Esophagus squamous epithelium (tissue), 5 donors: ENCODE data around the gene RPEL1. TPM values are rescaled to one million over a fixed set of nuclear protein-coding genes. Genes with fewer than 3 reads are reported as not detected.

ENCODE experiments used
- DNase-seq: peaks from one replicate; lab custom pipeline; 2025; lab: John Stamatoyannopoulos, UW
- H3K27ac ChIP-seq, 4 donors: fragments of 200-600 bp; sonication (generic); one replicate each; pipeline ENCODE4 v1.5.1; 2016 to 2019; ENCODE audit warnings: mild to moderate bottlenecking in 1 of 4
- H3K27me3 ChIP-seq, 4 donors: fragments of 200-600 bp; sonication (generic); 1 replicate in 3 of 4; 2 replicates in 1 of 4; pipeline versions ENCODE4 v1.5.1 to v1.6.0; 2017 to 2021; ENCODE audit warnings: antibody characterized with exemption in 1 of 4
- H3K36me3 ChIP-seq, 3 donors: fragments of 200-600 bp; sonication (generic); one replicate each; pipeline ENCODE4 v1.5.1; 2016 to 2019
- H3K4me1 ChIP-seq, 3 donors: fragments of 200-600 bp; sonication (generic); one replicate each; pipeline ENCODE4 v1.5.1; 2017 to 2019
- H3K4me3 ChIP-seq, 4 donors: fragments of 200-600 bp; sonication (generic); 1 replicate in 3 of 4; 2 replicates in 1 of 4; pipeline ENCODE4 v1.5.1; 2016 to 2019; ENCODE audit warnings: mild to moderate bottlenecking in 2 of 4, moderate library complexity in 1 of 4
- H3K9me3 ChIP-seq, 3 donors: fragments of 200-600 bp; sonication (generic); one replicate each; pipeline ENCODE4 v1.5.1; 2016 to 2019
- CTCF ChIP-seq, 6 experiments: fragments of 450-650 bp in 4 of 6; fragments of 200-600 bp in 2 of 6; sonication (generic) in 2 of 6; IDR thresholded peaks; one replicate each; pipeline ENCODE4 v1.5.1; 2016 to 2019; ENCODE audit warnings: antibody characterized with exemption in 6 of 6, mild to moderate bottlenecking in 4 of 6, moderate library complexity in 4 of 6
- POLR2A ChIP-seq, 4 donors: fragments of 450-650 bp; IDR thresholded peaks; one replicate each; pipeline ENCODE4 v1.6.1; 2017; ENCODE audit warnings: antibody characterized with exemption in 4 of 4, mild to moderate bottlenecking in 4 of 4, moderate library complexity in 3 of 4
- WGBS, 2 donors: methylation state at CpG; one replicate each; pipeline ENCODE4 v1.1.5; 2018; 5-methylcytosine and 5-hydroxymethylcytosine counted together
- intact Hi-C: fragments of 100-400 bp; cut with DNase I; formaldehyde crosslinking; loops from one replicate; pipeline ENCODE4 v1.15.0; 2022
- total RNA-seq, 4 donors: library from RNA; depleted of rRNA; stranded (reverse); fragments of >200 nt; gene quantifications; one replicate each; pipeline ENCODE4 v1.1.0, GENCODE V29; 2016
- donor health status: DM: yes; HTN: yes; CAD: no.

RPEL1 gene
- total RNA-seq, 4 donors from 2014 or later = not detected

DNA sequence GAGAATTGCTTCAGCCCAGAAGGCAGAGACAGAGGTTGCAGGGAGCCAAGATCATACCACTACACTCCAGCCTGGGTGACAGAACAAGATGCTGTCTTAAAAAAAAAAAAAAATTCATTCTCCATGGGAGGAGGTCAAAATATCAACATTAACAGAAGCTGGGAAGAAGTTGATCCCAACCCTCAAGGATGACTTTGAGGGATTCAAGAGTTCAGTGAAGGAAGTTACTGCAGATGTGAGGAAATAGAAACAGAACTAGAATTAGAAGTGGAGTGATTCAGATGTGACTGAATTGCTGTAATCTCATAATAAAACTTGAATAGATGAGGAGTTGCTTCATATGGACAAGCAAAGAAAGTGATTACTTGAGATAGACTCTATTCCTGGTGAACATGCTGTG lies 19.7 kb upstream of the RPEL1 start:
- intact Hi-C loops = no loop called here

DNA sequence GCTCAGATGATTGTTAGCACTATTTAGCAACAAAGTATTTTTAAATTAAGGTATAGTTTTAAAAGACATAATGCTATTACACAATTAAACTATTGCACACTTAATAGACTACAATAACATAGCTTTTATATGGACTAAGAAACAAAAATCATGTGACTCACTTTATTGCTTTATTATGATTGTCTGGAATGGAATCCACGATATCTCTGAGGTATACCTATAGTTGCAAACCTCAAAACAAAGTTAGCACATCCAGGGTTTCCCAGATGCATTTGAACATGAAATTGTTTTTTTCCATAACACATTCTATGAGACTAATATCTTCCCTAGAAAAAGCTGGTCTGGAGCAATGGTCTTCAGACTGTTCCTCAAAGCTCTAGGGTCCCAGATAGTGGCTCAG lies 18.3 kb upstream of the RPEL1 start:
- H3K36me3 ChIP-seq = no peaks in the 10 kb centered on the region
- intact Hi-C loops = no loop called here
- TF ChIP-seq CTCF (IDR thresholded peaks at IDR 0.05) = no peak
- no peak for TF ChIP-seq POLR2A (IDR thresholded peaks at IDR 0.05)
- H3K27me3 ChIP-seq = no peaks in the 10 kb centered on the region
- H3K4me3 ChIP-seq = no peak overlapping the region
- H3K27ac ChIP-seq = peak overlapping the region; percentile 49 to 80 (median 78)
- H3K9me3 ChIP-seq = peaks cover 0 to 21% (median 20%) of the 10 kb centered on the region in 3 donors
- peaks cover 7 to 61% (median 26%) of the 10 kb centered on the region in 3 donors for H3K4me1 ChIP-seq
- WGBS, 2 donors = 55 to 70% methylated on average over 1 of the region's 1 CpG
- no peak for DNase-seq

More for the DNA sequence above, 19.7 kb upstream of the RPEL1 start:
- no peaks in the 10 kb centered on the region for H3K36me3 ChIP-seq
- no peaks in the 10 kb centered on the region for H3K27me3 ChIP-seq
- peaks cover 7 to 48% (median 26%) of the 10 kb centered on the region in 3 donors for H3K4me1 ChIP-seq
- peaks cover 0 to 21% (median 20%) of the 10 kb centered on the region in 3 donors for H3K9me3 ChIP-seq
- no peak for DNase-seq
- no peak overlapping the region for H3K4me3 ChIP-seq
- peak overlapping the region; percentile 14 to 80 (median 50) for H3K27ac ChIP-seq
- no peak for TF ChIP-seq POLR2A (IDR thresholded peaks at IDR 0.05)
- TF ChIP-seq CTCF (IDR thresholded peaks at IDR 0.05) = no peak

DNA sequence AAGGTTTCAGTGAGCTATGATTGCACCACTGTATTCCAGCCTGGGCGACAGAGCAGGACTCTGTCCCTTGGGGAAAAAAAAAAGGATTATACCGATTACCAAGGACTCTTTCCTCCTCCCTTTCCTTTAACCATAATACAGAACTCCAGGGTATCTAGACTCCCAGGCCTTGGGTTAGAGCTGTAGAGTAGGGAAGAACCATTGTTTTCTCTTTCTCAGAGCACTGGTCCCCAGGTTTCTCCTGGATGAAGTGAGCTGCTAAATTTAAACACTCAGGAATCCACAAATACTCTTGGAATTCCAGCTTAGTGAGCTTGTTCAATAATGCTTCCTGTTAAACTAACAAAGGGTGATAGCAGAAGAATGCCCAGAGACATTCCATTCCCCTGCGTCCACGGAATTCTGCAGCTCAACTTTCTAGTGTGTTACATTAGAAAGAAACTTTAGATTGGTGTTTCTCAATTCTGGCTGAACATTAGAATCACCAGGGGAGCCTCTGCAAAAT lies 14.6 kb upstream of the RPEL1 start:
- no peak for TF ChIP-seq CTCF (IDR thresholded peaks at IDR 0.05)
- TF ChIP-seq POLR2A (IDR thresholded peaks at IDR 0.05) = no peak
- intact Hi-C loops = no loop called here
- WGBS, 2 donors = 56 to 61% methylated on average over 4 of the region's 4 CpGs
- H3K36me3 ChIP-seq = no peaks in the 10 kb centered on the region
- DNase-seq = no peak
- H3K9me3 ChIP-seq = no peaks in the 10 kb centered on the region
- H3K27ac ChIP-seq = peak overlapping the region in 3 of 4 donors; percentile 1 to 52 (median 42)
- no peaks in the 10 kb centered on the region for H3K27me3 ChIP-seq
- peaks cover 7 to 70% (median 31%) of the 10 kb centered on the region in 3 donors for H3K4me1 ChIP-seq
- H3K4me3 ChIP-seq = no peak overlapping the region

- 70 to 79% methylated on average over 3 of the region's 3 CpGs for WGBS, 2 donors
- H3K4me3 ChIP-seq = no peak overlapping the region
- H3K36me3 ChIP-seq = no peaks in the 10 kb centered on the region
- no peak for TF ChIP-seq POLR2A (IDR thresholded peaks at IDR 0.05)
- H3K27me3 ChIP-seq = no peaks in the 10 kb centered on the region
- intact Hi-C loops = no loop called here
- H3K27ac ChIP-seq = peak overlapping the region in 3 of 4 donors; percentile 19 to 61 (median 42)
- peaks cover 7 to 60% (median 24%) of the 10 kb centered on the region in 3 donors for H3K4me1 ChIP-seq
- DNase-seq = no peak
- no peaks in the 10 kb centered on the region for H3K9me3 ChIP-seq
Measured at GRCh38 chr10:103232131-103232673, 13.5 kb upstream of the RPEL1 start.

DNA sequence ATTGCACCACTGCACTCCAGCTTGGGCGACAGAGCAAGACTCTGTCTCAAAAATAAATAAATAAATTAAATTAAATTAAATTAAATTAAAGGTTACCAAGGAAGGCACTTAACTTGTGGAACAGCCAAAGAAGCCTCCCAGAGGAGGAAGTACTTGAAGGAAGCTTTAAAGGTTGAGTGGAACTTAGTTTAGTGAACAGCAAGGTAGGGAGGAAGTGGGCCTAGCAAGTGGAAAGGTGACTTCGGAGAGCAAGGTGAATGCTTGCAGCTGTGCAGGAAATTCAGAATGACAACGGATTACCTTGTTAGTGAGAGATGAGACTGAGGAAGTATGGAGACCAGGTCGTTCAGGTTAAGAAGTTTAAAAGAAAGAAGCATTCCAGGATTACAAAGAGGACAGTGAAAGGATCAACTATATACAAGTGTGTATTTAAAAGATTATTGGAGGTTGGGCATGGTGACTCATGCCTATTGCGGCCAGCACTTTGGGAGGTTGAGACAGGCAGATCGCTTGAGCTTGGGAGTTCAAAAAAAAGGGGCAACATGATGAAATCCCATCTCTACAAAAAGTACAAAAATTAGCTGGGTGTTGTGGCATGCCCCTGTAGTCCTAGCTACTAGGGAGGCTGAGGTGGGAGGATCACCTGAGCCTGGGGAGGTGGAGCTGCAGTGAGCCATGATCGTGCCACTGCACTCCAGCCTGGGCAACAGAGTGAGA lies 12.8 kb upstream of the RPEL1 start:
- Histone ChIP-seq H3K4me3 (no peak overlapping the region), H3K4me1 (peaks cover 2 to 53% (median 17%) of the 10 kb centered on the region in 3 donors), H3K27ac (peak overlapping the region in 3 of 4 donors; percentile 19 to 61 (median 42)), H3K27me3 (no peaks in the 10 kb centered on the region), H3K9me3 (no peaks in the 10 kb centered on the region), H3K36me3 (no peaks in the 10 kb centered on the region)
- intact Hi-C loops = no loop called here
- WGBS, 2 donors = 47 to 51% methylated on average over 7 of the region's 7 CpGs
- TF ChIP-seq POLR2A (IDR thresholded peaks at IDR 0.05) = no peak
- no peak for TF ChIP-seq CTCF (IDR thresholded peaks at IDR 0.05)
- DNase-seq = no peak
